KMS-11 (cell line): Measurements from ENCODE around the gene PHOSPHO1.

Source experiments
- H2AFZ ChIP-seq: fragments of 200-600 bp; sonication (generic); 2 replicates; pipeline ENCODE4 v1.6.1; 2016; ENCODE audit warnings: antibody characterized with exemption, mixed run types, low read depth
- H3K27ac ChIP-seq: fragments of 200-600 bp; sonication (generic); 2 replicates; pipeline ENCODE4 v1.6.1; 2016; ENCODE audit warnings: mild to moderate bottlenecking, mixed run types
- H3K27me3 ChIP-seq: fragments of 200-600 bp; sonication (generic); 2 replicates; pipeline ENCODE4 v1.6.1; 2017; ENCODE audit warnings: mild to moderate bottlenecking, low read depth, mixed run types, moderate library complexity; ENCODE audit not compliant: insufficient read depth
- H3K36me3 ChIP-seq: fragments of 200-600 bp; sonication (generic); 2 replicates; pipeline ENCODE4 v1.6.1; 2017; ENCODE audit warnings: mild to moderate bottlenecking, mixed run types; ENCODE audit not compliant: insufficient read depth
- H3K4me1 ChIP-seq: fragments of 200-600 bp; sonication (generic); 2 replicates; pipeline ENCODE4 v1.6.1; 2016; ENCODE audit warnings: mild to moderate bottlenecking, low read depth, mixed run types; ENCODE audit not compliant: poor library complexity, severe bottlenecking
- H3K4me2 ChIP-seq: fragments of 200-600 bp; sonication (generic); 2 replicates; pipeline ENCODE4 v1.7.0; 2016; ENCODE audit warnings: mild to moderate bottlenecking, mixed run types
- H3K4me3 ChIP-seq: fragments of 200-600 bp; sonication (generic); IDR thresholded peaks from 2 replicates; pipeline ENCODE4 v1.6.1; 2017; ENCODE audit warnings: low read depth, low read length, mixed read lengths; ENCODE audit not compliant: insufficient read depth
- H3K79me2 ChIP-seq: fragments of 200-600 bp; sonication (generic); 2 replicates; pipeline ENCODE4 v1.6.1; 2016; ENCODE audit warnings: low read depth, mixed run types; ENCODE audit not compliant: insufficient read depth
- H3K9ac ChIP-seq: fragments of 200-600 bp; sonication (generic); 2 replicates; pipeline ENCODE4 v1.6.1; 2016; ENCODE audit warnings: mild to moderate bottlenecking, mixed run types
- H4K20me1 ChIP-seq: fragments of 200-600 bp; sonication (generic); 2 replicates; pipeline ENCODE4 v1.6.1; 2016; ENCODE audit warnings: mild to moderate bottlenecking, mixed run types; ENCODE audit not compliant: insufficient read depth
- TF ChIP-seq, protein P1 (sequence below): fragments of 200-600 bp; sonication (generic); conservative IDR thresholded peaks from 2 replicates; pipeline ENCODE4 v1.6.1; 2017; ENCODE audit warnings: low read depth, mild to moderate bottlenecking, antibody characterized with exemption, low read length, moderate library complexity, mixed read lengths

The PHOSPHO1 gene

DNA sequence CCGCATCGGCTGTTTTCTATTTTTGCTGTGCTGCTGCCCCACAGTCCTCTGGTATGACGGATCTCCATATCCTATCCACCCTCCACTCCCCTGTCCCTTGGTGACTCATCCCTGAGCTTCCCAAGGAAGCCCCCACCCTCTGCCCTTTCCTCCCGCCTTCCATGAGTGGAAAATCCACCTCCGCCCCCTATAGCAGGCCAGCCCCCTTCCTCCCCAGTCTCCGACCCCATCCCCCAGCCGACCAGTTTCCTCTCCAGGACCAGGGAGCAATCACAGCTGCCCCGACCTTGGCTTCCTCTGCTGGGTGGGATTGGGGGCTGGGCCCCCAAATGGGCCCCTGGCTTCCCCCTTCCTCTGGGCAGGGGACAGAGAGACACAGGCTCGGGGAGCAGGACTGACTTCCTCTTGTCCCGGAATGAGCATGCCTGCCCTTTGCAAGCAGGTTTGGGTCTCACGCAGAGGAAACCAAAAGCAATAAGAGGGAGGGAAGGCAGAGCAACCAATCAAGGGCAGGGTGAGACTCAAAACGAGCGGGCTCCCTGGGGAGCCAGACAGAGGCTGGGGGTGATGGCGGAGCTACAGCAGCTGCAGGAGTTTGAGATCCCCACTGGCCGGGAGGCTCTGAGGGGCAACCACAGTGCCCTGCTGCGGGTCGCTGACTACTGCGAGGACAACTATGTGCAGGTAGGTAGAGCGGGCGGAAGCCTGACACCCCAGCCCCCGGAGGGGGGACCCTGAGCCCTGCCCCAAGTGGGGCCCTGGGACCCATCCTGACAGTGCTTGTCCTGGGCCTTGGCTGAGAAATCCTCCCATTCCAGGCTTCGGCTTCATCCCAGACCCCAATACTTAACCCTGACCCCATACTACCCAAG, 20.2 kb downstream of the PHOSPHO1 start, which contains the start of the genes ABI3 and GNGT2:
Gene ABI3 (plus strand): TSS at position 550 of the 872 bp plus-strand sequence. CDS start 18 bp downstream, at position 568.
Gene GNGT2 (minus strand): TSS at position 417 of the 872 bp plus-strand sequence. CDS start 3,152 bp downstream, outside the sequence.
- no peak within 1 kb of the TSS for H3K4me2 ChIP-seq
- H3K9ac ChIP-seq = no peak within 1 kb of the TSS
- H2AFZ ChIP-seq = no peak within 1 kb of the TSS

DNA sequence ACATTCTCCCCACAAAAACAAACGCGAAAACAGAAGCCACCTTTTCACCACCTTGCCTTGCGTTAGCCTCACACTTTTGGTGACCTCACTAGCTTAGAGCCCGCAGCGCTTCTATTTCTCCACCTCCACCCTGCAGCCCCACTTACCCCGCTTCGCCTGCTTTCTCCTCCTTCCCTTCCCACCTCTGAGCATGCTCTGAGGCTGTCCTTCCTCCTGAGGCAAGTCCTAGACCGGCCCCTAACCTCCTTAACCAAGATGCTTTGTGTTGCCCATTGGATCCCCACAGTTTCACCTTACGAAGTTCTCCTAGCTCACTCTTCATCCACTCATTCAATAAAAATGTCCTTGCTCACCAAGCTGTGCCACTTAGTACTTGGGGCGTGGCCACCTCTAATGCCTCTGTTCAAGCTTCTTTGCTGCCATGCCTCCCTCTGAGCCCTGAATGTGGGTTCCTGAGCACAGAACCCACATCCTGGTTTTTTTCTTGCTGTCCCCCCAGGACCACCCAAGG, 21.5 kb downstream of the PHOSPHO1 start:
- H2AFZ ChIP-seq = no peak overlapping the region
- peaks cover 13% of the 10 kb centered on the region; the same call in 1 of the 2 replicates for H3K27me3 ChIP-seq
- H3K79me2 ChIP-seq = no peaks in the 10 kb centered on the region
- H3K27ac ChIP-seq = no peak overlapping the region
- no peak overlapping the region for H3K9ac ChIP-seq
- no peak overlapping the region for H3K4me2 ChIP-seq
- H3K4me3 ChIP-seq = no peak overlapping the region
- TF ChIP-seq, protein P1, sequence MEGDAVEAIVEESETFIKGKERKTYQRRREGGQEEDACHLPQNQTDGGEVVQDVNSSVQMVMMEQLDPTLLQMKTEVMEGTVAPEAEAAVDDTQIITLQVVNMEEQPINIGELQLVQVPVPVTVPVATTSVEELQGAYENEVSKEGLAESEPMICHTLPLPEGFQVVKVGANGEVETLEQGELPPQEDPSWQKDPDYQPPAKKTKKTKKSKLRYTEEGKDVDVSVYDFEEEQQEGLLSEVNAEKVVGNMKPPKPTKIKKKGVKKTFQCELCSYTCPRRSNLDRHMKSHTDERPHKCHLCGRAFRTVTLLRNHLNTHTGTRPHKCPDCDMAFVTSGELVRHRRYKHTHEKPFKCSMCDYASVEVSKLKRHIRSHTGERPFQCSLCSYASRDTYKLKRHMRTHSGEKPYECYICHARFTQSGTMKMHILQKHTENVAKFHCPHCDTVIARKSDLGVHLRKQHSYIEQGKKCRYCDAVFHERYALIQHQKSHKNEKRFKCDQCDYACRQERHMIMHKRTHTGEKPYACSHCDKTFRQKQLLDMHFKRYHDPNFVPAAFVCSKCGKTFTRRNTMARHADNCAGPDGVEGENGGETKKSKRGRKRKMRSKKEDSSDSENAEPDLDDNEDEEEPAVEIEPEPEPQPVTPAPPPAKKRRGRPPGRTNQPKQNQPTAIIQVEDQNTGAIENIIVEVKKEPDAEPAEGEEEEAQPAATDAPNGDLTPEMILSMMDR = no peak
- no peaks in the 10 kb centered on the region for H3K4me1 ChIP-seq
- no peaks in the 10 kb centered on the region for H3K36me3 ChIP-seq
- no peaks in the 10 kb centered on the region for H4K20me1 ChIP-seq

More for the DNA sequence above, 20.2 kb downstream of the PHOSPHO1 start, which contains the start of the genes ABI3 and GNGT2:
- Histone ChIP-seq H3K36me3 (no peaks in the 10 kb centered on the region), H3K4me1 (no peaks in the 10 kb centered on the region), H3K27ac (no peak within 1 kb of the TSS), H3K27me3 (peaks cover 9% of the 10 kb centered on the region; the same call in 1 of the 2 replicates), H3K4me3 (no peak within 1 kb of the TSS), H3K79me2 (no peaks in the 10 kb centered on the region), H4K20me1 (no peaks in the 10 kb centered on the region)
- TF ChIP-seq, protein P1 = no peak

DNA sequence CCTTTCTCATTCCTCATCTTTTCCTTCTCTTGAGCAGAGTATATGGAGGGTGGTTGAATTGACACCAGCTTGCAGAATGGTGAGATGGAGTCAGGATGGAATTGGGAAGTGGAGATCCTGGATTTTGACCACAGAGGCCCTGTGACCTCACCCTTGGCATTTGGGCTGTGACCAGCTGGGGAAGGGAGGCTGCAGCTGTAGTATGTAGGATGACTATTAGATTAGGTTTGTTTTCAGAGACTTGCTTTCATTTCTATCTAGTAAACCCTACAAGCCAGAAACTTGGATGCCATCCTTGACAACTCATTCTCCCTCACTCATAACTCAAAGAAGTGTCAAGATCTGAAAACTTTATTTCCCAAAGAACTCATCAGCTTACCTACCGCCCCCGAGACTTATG, 26.1 kb downstream of the PHOSPHO1 start:
- Histone ChIP-seq H3K4me2 (no peak overlapping the region), H3K27me3 (peaks cover 19% of the 10 kb centered on the region), H3K9ac (no peak overlapping the region), H3K79me2 (no peaks in the 10 kb centered on the region), H3K27ac (no peak overlapping the region), H4K20me1 (no peaks in the 10 kb centered on the region), H3K4me3 (no peak overlapping the region), H3K4me1 (no peaks in the 10 kb centered on the region), H3K36me3 (no peaks in the 10 kb centered on the region), H2AFZ (no peak overlapping the region)
- TF ChIP-seq, protein P1 = no peak

DNA sequence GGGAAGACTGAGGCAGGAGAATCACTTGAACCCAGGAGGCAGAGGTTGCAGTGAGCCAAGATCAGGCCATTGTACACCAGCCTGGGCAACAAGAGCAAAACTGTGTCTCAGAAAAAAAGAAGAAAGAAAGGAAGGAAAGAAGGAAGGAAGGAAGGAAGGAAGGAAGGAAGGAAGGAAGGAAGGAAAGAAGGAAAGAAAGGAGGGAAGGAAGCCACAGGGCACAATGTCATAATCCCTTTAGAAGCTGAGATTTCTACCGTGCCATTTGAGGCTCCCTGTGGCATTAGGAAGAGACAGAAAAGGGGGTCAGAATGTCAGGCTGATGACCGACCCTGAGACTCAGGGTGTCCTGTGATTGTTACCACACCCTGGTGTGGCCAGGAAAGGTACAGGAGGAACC, 26.8 kb downstream of the PHOSPHO1 start:
- H3K4me2 ChIP-seq = no peak overlapping the region
- H3K4me1 ChIP-seq = no peaks in the 10 kb centered on the region
- TF ChIP-seq, protein P1 = no peak
- H3K79me2 ChIP-seq = no peaks in the 10 kb centered on the region
- no peak overlapping the region for H3K27ac ChIP-seq
- no peaks in the 10 kb centered on the region for H3K36me3 ChIP-seq
- peaks cover 19% of the 10 kb centered on the region for H3K27me3 ChIP-seq
- H2AFZ ChIP-seq = no peak overlapping the region
- no peaks in the 10 kb centered on the region for H4K20me1 ChIP-seq
- no peak overlapping the region for H3K9ac ChIP-seq
- no peak overlapping the region for H3K4me3 ChIP-seq
